ENCODE data around the gene XIRP2. TPM values are rescaled to one million over a fixed set of nuclear protein-coding genes. Genes with fewer than 3 reads are reported as not detected.

XIRP2 gene
- total and polyA plus RNA-seq, 7 experiments from 2014 or later = not detected

GRCh38 chr2:167122389-167122788 lies 234.1 kb downstream of the XIRP2 start:
- no peak overlapping the region for H3K27ac ChIP-seq (ENCODE audit: low read depth, low read length)
- ChIA-PET CTCF (no interaction called here), POLR2A (no interaction called here)
- DNase-seq (no peak), ATAC-seq (no peak)
- no peaks in the 10 kb centered on the region for H3K27me3 ChIP-seq (ENCODE audit: control insufficient read depth in 2 of 2, insufficient read depth in 2 of 2, low read length in 2 of 2)
- H3K4me3 Mint-ChIP-seq = no peak overlapping the region
- H3K36me3 ChIP-seq (ENCODE audit: control insufficient read depth in 2 of 3, insufficient read depth in 3 of 3, low read length in 3 of 3) = no peaks in the 10 kb centered on the region
- H3K9me3 ChIP-seq (ENCODE audit: control insufficient read depth in 2 of 3, low read length in 3 of 3) = no peaks in the 10 kb centered on the region
- no peaks in the 10 kb centered on the region for H3K36me3 Mint-ChIP-seq
- H3K4me1 Mint-ChIP-seq = peaks cover 0 to 2% (median 0%) of the 10 kb centered on the region in 7 donors
- H3K4me1 ChIP-seq (ENCODE audit: control insufficient read depth in 2 of 2, insufficient read depth in 2 of 2, low read length in 2 of 2) = no peaks in the 10 kb centered on the region
- H3K9me3 Mint-ChIP-seq = peaks cover 0 to 1% (median 0%) of the 10 kb centered on the region in 11 donors
- peaks cover 0 to 5% (median 0%) of the 10 kb centered on the region in 5 donors for H3K27me3 Mint-ChIP-seq
- intact Hi-C loops (cut with micrococcal nuclease) = no loop called here
- no peak overlapping the region for H3K27ac Mint-ChIP-seq
- no peak overlapping the region for H3K4me3 ChIP-seq (ENCODE audit: low read length)

- Histone ChIP-seq H3K4me3 (ENCODE audit: low read length) (no peak overlapping the region), H3K4me1 (ENCODE audit: control insufficient read depth in 2 of 2, insufficient read depth in 2 of 2, low read length in 2 of 2) (no peaks in the 10 kb centered on the region), H3K27me3 (ENCODE audit: control insufficient read depth in 2 of 2, insufficient read depth in 2 of 2, low read length in 2 of 2) (no peaks in the 10 kb centered on the region), H3K27ac (ENCODE audit: low read depth, low read length) (no peak overlapping the region), H3K9me3 (ENCODE audit: control insufficient read depth in 2 of 3, low read length in 3 of 3) (no peaks in the 10 kb centered on the region), H3K36me3 (ENCODE audit: control insufficient read depth in 2 of 3, insufficient read depth in 3 of 3, low read length in 3 of 3) (no peaks in the 10 kb centered on the region)
- ChIA-PET POLR2A (no interaction called here), CTCF (no interaction called here)
- intact Hi-C loops (cut with micrococcal nuclease) = loop anchor here in 1 of 2 donors (2.0 kb wide), 1 partner anchor 993 kb away; no protein-coding TSS in a partner anchor
- Mint-ChIP-seq H3K36me3 (no peaks in the 10 kb centered on the region), H3K4me3 (no peak overlapping the region), H3K27me3 (no peaks in the 10 kb centered on the region), H3K4me1 (peaks cover 0 to 2% (median 0%) of the 10 kb centered on the region in 7 donors), H3K9me3 (peaks cover 0 to 1% (median 0%) of the 10 kb centered on the region in 11 donors), H3K27ac (no peak overlapping the region)
- ATAC-seq (no peak), DNase-seq (no peak)
Observed at GRCh38 chr2:167126165-167126564, 237.9 kb downstream of the XIRP2 start.

GRCh38 chr2:167127135-167127534 lies 238.9 kb downstream of the XIRP2 start:
- intact Hi-C loops (cut with micrococcal nuclease) = loop anchor here in 1 of 2 donors (2.0 kb wide), 1 partner anchor 992 kb away; no protein-coding TSS in a partner anchor
- ATAC-seq (no peak), DNase-seq (no peak)
- Histone ChIP-seq H3K4me1 (ENCODE audit: control insufficient read depth in 2 of 2, insufficient read depth in 2 of 2, low read length in 2 of 2) (no peaks in the 10 kb centered on the region), H3K4me3 (ENCODE audit: low read length) (no peak overlapping the region), H3K36me3 (ENCODE audit: control insufficient read depth in 2 of 3, insufficient read depth in 3 of 3, low read length in 3 of 3) (no peaks in the 10 kb centered on the region), H3K27me3 (ENCODE audit: control insufficient read depth in 2 of 2, insufficient read depth in 2 of 2, low read length in 2 of 2) (no peaks in the 10 kb centered on the region), H3K27ac (ENCODE audit: low read depth, low read length) (no peak overlapping the region), H3K9me3 (ENCODE audit: control insufficient read depth in 2 of 3, low read length in 3 of 3) (no peaks in the 10 kb centered on the region)
- Mint-ChIP-seq H3K4me3 (no peak overlapping the region), H3K27ac (no peak overlapping the region), H3K36me3 (no peaks in the 10 kb centered on the region), H3K27me3 (no peaks in the 10 kb centered on the region), H3K9me3 (peaks cover 0 to 1% (median 0%) of the 10 kb centered on the region in 11 donors), H3K4me1 (peaks cover 0 to 2% (median 0%) of the 10 kb centered on the region in 7 donors)
- CTCF ChIA-PET = no interaction called here
- POLR2A ChIA-PET = no interaction called here

- no peaks in the 10 kb centered on the region for H3K9me3 ChIP-seq (ENCODE audit: control insufficient read depth in 2 of 3, low read length in 3 of 3)
- no peaks in the 10 kb centered on the region for H3K27me3 ChIP-seq (ENCODE audit: control insufficient read depth in 2 of 2, insufficient read depth in 2 of 2, low read length in 2 of 2)
- H3K27me3 Mint-ChIP-seq = no peaks in the 10 kb centered on the region
- no peak overlapping the region for H3K27ac Mint-ChIP-seq
- intact Hi-C loops (cut with micrococcal nuclease) = no loop called here
- no peaks in the 10 kb centered on the region for H3K4me1 ChIP-seq (ENCODE audit: control insufficient read depth in 2 of 2, insufficient read depth in 2 of 2, low read length in 2 of 2)
- no peaks in the 10 kb centered on the region for H3K36me3 ChIP-seq (ENCODE audit: control insufficient read depth in 2 of 3, insufficient read depth in 3 of 3, low read length in 3 of 3)
- ATAC-seq (no peak), DNase-seq (no peak)
- no peak overlapping the region for H3K4me3 Mint-ChIP-seq
- H3K4me1 Mint-ChIP-seq = peaks cover 0 to 2% (median 0%) of the 10 kb centered on the region in 7 donors
- no peak overlapping the region for H3K4me3 ChIP-seq (ENCODE audit: low read length)
- H3K36me3 Mint-ChIP-seq = no peaks in the 10 kb centered on the region
- ChIA-PET POLR2A (no interaction called here), CTCF (no interaction called here)
- H3K27ac ChIP-seq (ENCODE audit: low read depth, low read length) = no peak overlapping the region
- H3K9me3 Mint-ChIP-seq = peaks cover 0 to 1% (median 0%) of the 10 kb centered on the region in 11 donors
Observed at GRCh38 chr2:167128130-167128529, 239.8 kb downstream of the XIRP2 start.

GRCh38 chr2:167132066-167132465 lies 243.8 kb downstream of the XIRP2 start:
- no peak for ATAC-seq
- intact Hi-C loops (cut with micrococcal nuclease) = no loop called here
- Histone ChIP-seq H3K4me3 (ENCODE audit: low read length) (no peak overlapping the region), H3K4me1 (ENCODE audit: control insufficient read depth in 2 of 2, insufficient read depth in 2 of 2, low read length in 2 of 2) (no peaks in the 10 kb centered on the region), H3K9me3 (ENCODE audit: control insufficient read depth in 2 of 3, low read length in 3 of 3) (no peaks in the 10 kb centered on the region), H3K27ac (ENCODE audit: low read depth, low read length) (no peak overlapping the region), H3K27me3 (ENCODE audit: control insufficient read depth in 2 of 2, insufficient read depth in 2 of 2, low read length in 2 of 2) (no peaks in the 10 kb centered on the region), H3K36me3 (ENCODE audit: control insufficient read depth in 2 of 3, insufficient read depth in 3 of 3, low read length in 3 of 3) (no peaks in the 10 kb centered on the region)
- POLR2A ChIA-PET = no interaction called here
- Mint-ChIP-seq H3K4me3 (no peak overlapping the region), H3K27me3 (no peaks in the 10 kb centered on the region), H3K4me1 (peaks cover 0 to 8% (median 6%) of the 10 kb centered on the region in 7 donors), H3K36me3 (no peaks in the 10 kb centered on the region), H3K9me3 (no peaks in the 10 kb centered on the region), H3K27ac (no peak overlapping the region)
- DNase-seq = no peak
- CTCF ChIA-PET = no interaction called here

- no peak for ATAC-seq
- no peaks in the 10 kb centered on the region for H3K27me3 Mint-ChIP-seq
- H3K9me3 Mint-ChIP-seq = no peaks in the 10 kb centered on the region
- Histone ChIP-seq H3K4me1 (ENCODE audit: control insufficient read depth in 2 of 2, insufficient read depth in 2 of 2, low read length in 2 of 2) (no peaks in the 10 kb centered on the region), H3K4me3 (ENCODE audit: low read length) (no peak overlapping the region), H3K27ac (ENCODE audit: low read depth, low read length) (no peak overlapping the region), H3K36me3 (ENCODE audit: control insufficient read depth in 2 of 3, insufficient read depth in 3 of 3, low read length in 3 of 3) (no peaks in the 10 kb centered on the region), H3K9me3 (ENCODE audit: control insufficient read depth in 2 of 3, low read length in 3 of 3) (no peaks in the 10 kb centered on the region), H3K27me3 (ENCODE audit: control insufficient read depth in 2 of 2, insufficient read depth in 2 of 2, low read length in 2 of 2) (no peaks in the 10 kb centered on the region)
- no peak overlapping the region for H3K4me3 Mint-ChIP-seq
- no peak overlapping the region for H3K27ac Mint-ChIP-seq
- DNase-seq = no peak
- POLR2A ChIA-PET = no interaction called here
- CTCF ChIA-PET = interaction anchor here (0.6 kb wide), 1 partner anchor 997 kb away, joined by 3 read pairs; no protein-coding TSS in a partner anchor
- intact Hi-C loops (cut with micrococcal nuclease) = no loop called here
- peaks cover 0 to 8% (median 6%) of the 10 kb centered on the region in 7 donors for H3K4me1 Mint-ChIP-seq
- no peaks in the 10 kb centered on the region for H3K36me3 Mint-ChIP-seq
Observed at GRCh38 chr2:167132906-167133555, 244.8 kb downstream of the XIRP2 start.

- ChIA-PET POLR2A (no interaction called here), CTCF (no interaction called here)
- Histone ChIP-seq H3K27ac (ENCODE audit: low read depth, low read length) (no peak overlapping the region), H3K4me3 (ENCODE audit: low read length) (no peak overlapping the region), H3K27me3 (ENCODE audit: control insufficient read depth in 2 of 2, insufficient read depth in 2 of 2, low read length in 2 of 2) (no peaks in the 10 kb centered on the region), H3K36me3 (ENCODE audit: control insufficient read depth in 2 of 3, insufficient read depth in 3 of 3, low read length in 3 of 3) (no peaks in the 10 kb centered on the region), H3K4me1 (ENCODE audit: control insufficient read depth in 2 of 2, insufficient read depth in 2 of 2, low read length in 2 of 2) (no peaks in the 10 kb centered on the region), H3K9me3 (ENCODE audit: control insufficient read depth in 2 of 3, low read length in 3 of 3) (no peaks in the 10 kb centered on the region)
- Mint-ChIP-seq H3K4me3 (no peak overlapping the region), H3K9me3 (no peaks in the 10 kb centered on the region), H3K4me1 (peaks cover 0 to 8% (median 6%) of the 10 kb centered on the region in 7 donors), H3K36me3 (no peaks in the 10 kb centered on the region), H3K27ac (no peak overlapping the region), H3K27me3 (peaks cover 0 to 4% (median 0%) of the 10 kb centered on the region in 5 donors)
- DNase-seq (no peak), ATAC-seq (no peak)
- intact Hi-C loops (cut with micrococcal nuclease) = no loop called here
Observed at GRCh38 chr2:167133614-167134013, 245.3 kb downstream of the XIRP2 start.
